Raji (cell line): ENCODE measurements around the gene PCSK1.

Experiments used
- POLR2A ChIP-seq: IDR thresholded peaks from 2 replicates; pipeline ENCODE4 v1.6.1; 2011; ENCODE audit warnings: low read depth, low read length, control low read depth; ENCODE audit not compliant: insufficient read depth

The PCSK1 gene

DNA sequence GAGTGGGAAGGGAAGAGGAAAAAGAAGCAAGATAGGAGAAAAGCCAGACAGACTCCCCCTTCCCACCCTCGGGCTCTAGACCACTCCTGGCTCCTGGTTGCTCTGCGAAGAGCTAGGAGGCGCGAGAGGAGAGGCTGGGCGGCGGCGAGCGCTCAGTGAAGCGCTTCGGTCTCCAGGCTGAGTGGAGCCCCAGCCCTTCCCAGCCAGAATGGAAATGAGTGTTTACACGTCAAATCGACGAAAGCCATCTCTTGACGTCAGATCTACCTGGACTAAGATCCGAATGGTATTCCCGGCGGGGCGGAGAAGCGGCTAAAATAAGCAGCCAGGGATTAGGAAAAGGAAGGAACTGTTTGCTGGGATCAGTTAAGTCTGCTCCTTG lies at the start of gene PCSK1:
Gene PCSK1 (minus strand): TSS at position 183 of the 382 bp plus-strand sequence. CDS start 206 bp downstream, outside the sequence.
- no peak for TF ChIP-seq POLR2A

GRCh38 chr5:96481867-96482266 lies 48.8 kb upstream of the PCSK1 start:
- TF ChIP-seq POLR2A, result no peak

GRCh38 chr5:96481009-96481786 lies 48.1 kb upstream of the PCSK1 start:
- TF ChIP-seq POLR2A, result no peak

GRCh38 chr5:96478983-96479382 lies 45.9 kb upstream of the PCSK1 start:
- no peak for TF ChIP-seq POLR2A

DNA sequence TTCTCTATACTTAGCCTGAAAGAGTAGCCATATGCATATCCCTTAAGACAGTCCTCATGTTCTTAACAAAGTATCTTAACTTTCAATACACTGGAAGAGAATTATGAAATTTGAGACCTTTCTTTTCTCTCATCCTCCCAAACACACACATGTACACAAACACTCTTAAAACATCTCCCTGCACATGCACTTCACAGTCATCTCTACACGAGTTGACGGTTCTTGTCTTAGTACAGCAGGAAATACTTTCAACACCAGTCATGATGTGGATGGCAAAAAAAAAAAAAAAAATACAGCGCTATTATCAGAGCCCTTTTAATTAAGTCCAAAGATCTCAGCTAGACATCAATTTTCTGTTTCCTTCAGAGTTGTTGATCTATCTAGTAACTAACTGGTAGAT lies 43.6 kb upstream of the PCSK1 start:
- no peak for TF ChIP-seq POLR2A

DNA sequence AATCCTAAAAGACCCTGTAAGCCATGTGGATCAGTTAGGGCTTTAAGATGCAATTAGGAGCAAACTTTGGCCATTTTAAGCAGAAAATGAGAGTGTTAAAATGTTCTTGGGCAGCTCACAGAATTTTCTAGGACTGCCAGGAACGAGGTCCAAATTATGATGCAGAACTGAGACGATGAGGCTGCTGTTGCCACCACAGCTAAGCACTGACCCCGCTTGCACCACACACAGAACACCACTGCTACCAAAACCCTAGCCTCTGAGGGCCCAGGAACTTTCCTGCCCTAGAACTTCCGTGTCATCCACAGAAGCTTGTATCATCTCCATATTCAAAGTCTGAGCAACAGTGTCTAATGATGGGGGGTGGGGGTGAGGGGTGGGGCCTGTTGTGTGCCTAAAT lies 41.0 kb upstream of the PCSK1 start:
- no peak for TF ChIP-seq POLR2A

GRCh38 chr5:96473155-96473554 lies 40.1 kb upstream of the PCSK1 start:
- TF ChIP-seq POLR2A, result no peak

- no peak for TF ChIP-seq POLR2A
Observed at GRCh38 chr5:96470785-96471184, 37.7 kb upstream of the PCSK1 start.

DNA sequence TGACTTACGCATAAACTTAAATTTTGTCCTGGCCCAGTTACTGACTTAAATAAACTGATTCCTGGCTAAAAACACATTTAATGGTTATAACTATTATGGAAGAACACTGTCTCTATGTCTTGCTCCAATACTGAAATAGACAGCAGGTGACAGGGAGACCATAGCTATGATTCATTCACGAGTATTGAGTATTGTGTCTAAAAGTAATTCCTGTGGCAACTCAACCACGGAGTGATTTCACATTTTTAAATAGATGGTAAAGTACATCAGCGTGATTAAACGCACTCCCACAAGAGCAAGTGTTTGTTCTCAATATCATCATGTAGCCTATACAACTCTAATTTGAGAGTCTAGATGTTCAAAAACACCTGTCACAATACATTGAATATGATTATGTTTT lies 35.9 kb upstream of the PCSK1 start:
- TF ChIP-seq POLR2A, result no peak

DNA sequence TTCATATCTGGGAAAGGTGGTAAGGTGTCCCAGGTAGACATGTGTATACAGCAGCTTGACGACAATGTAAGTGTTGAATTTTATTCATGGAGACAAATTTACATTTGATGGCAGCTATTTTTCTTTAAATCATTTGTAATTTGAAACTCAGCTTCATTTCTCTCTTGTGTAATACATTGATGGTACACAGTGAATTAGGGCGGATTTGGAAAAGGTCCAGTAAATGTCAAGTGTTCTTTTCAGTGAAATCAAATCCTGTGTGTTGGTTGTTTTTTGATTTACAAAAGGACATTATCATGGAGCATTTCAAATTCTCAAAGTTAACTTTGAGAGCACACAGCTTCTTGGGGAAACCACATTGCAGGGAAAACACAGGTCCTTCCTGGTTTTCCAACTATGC lies 30.0 kb upstream of the PCSK1 start:
- TF ChIP-seq POLR2A, result no peak

DNA sequence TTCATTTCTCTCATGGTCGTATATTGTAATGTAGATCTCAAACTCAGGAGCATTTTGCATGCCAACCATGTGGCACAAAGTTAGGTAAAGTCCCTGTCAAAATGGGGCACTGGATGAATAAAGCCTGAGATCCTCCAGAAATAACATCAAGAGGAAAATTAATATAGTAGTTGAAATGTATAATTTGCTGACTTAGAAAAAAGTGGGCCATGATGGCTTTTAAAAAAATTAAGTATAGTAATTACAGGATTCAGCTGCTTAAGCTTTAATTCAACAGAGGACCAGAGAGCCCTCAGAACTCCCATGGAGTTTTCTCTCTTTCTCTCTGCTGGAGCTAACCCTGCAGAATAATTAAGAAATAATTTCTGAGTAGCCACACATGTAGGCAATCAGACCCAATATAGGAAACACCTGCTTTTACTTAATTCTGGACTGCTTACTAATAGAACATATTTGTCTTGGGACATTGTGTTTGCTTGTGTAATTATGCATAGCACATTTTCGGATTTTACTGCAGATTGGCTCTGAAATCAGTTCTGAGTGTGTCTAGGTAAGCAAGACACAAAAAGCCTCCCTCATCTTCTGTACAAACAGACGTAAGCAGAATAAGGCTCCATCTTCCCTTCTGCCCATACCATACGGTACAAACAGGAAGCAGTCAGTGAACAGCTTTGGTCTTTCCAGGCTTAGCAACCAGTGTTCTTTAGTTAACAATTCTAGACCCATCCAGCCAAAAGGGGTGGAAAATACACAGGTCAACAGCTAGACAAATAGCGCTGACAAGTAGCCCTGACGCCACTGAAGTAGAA lies 26.5 kb upstream of the PCSK1 start:
- TF ChIP-seq POLR2A, result no peak

GRCh38 chr5:96458176-96458575 lies 25.1 kb upstream of the PCSK1 start:
- no peak for TF ChIP-seq POLR2A

DNA sequence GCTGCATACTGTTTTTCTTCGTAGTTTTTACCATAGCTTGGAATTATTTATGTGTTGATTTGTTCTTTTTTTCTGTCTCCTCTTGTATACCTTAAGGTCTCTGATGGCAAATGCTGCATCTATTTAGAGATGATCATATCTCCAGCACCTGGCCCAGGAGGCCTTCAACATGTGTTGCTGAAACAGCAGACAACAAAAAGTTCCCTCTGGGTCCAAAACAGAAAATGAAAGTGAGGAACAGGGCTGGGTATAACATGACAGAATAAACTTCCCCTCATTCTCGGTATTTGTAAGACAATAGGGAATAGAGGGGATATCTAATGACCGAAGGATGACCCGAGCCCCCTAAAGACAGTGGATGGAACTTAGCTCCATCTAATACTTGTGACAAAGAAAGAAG lies 22.7 kb upstream of the PCSK1 start:
- TF ChIP-seq POLR2A, result no peak

- TF ChIP-seq POLR2A, result no peak
Observed at GRCh38 chr5:96453394-96453793, 20.3 kb upstream of the PCSK1 start.

GRCh38 chr5:96447949-96448348 lies 14.9 kb upstream of the PCSK1 start:
- TF ChIP-seq POLR2A, result no peak

GRCh38 chr5:96440185-96440538 lies 7.1 kb upstream of the PCSK1 start:
- no peak for TF ChIP-seq POLR2A

GRCh38 chr5:96439477-96440184 lies 6.6 kb upstream of the PCSK1 start:
- TF ChIP-seq POLR2A, result no peak
